Kidney epithelial cell (primary cell): Measurements from ENCODE around the gene DPM3. TPM values are rescaled to one million over a fixed set of nuclear protein-coding genes. Genes with fewer than 3 reads are reported as not detected.
A peak's percentile ranks its signal among the peaks of the same experiment; 100 is the strongest.
"Not testable (repeated sequence)": the region's sequence is repeated elsewhere in the genome, so short reads cannot be mapped to it uniquely, and the experiment has no call there.

Experiments used
- DNase-seq: peaks from one replicate; pipeline ENCODE4 v3.0.0-alpha.2; 2010; ENCODE audit warnings: low read depth
- H3K27me3 ChIP-seq: 2 replicates; pipeline ENCODE4 v1.6.0; 2011; ENCODE audit warnings: low read length; ENCODE audit not compliant: control insufficient read depth, insufficient read depth
- H3K36me3 ChIP-seq: 2 replicates; pipeline ENCODE4 v1.5.1; 2011; ENCODE audit warnings: low read length; ENCODE audit not compliant: control insufficient read depth, insufficient read depth
- H3K4me3 ChIP-seq: 2 replicates; pipeline ENCODE4 v1.5.1; 2011; ENCODE audit warnings: low read depth, mild to moderate bottlenecking, control low read depth, low read length
- CTCF ChIP-seq: IDR thresholded peaks from 2 replicates; pipeline ENCODE4 v1.5.1; 2011; ENCODE audit warnings: mild to moderate bottlenecking, moderate library complexity, low read length, control low read depth, inconsistent platforms; ENCODE audit not compliant: insufficient read depth, poor library complexity, severe bottlenecking
- total RNA-seq: library from RNA; depleted of rRNA; stranded (reverse); fragments of >200 nt; gene quantifications from 2 replicates; pipeline ENCODE4 v1.2.3, GENCODE V29; 2015

The DPM3 gene, protein sequence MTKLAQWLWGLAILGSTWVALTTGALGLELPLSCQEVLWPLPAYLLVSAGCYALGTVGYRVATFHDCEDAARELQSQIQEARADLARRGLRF
- 36.4 and 74.9 TPM in 2 replicates for total RNA-seq

GRCh38 chr1:155139895-155140629 is at the start of gene DPM3:
Gene DPM3 (minus strand): TSS chr1:155140531. CDS start chr1:155140240, 291 bp downstream.
- DNase-seq, result no peak
- no peak for TF ChIP-seq CTCF
- Histone ChIP-seq H3K4me3 (peak within 1 kb of the TSS; percentile 84), H3K36me3 (no peaks in the 10 kb centered on the region), H3K27me3 (no peaks in the 10 kb centered on the region)

DNA sequence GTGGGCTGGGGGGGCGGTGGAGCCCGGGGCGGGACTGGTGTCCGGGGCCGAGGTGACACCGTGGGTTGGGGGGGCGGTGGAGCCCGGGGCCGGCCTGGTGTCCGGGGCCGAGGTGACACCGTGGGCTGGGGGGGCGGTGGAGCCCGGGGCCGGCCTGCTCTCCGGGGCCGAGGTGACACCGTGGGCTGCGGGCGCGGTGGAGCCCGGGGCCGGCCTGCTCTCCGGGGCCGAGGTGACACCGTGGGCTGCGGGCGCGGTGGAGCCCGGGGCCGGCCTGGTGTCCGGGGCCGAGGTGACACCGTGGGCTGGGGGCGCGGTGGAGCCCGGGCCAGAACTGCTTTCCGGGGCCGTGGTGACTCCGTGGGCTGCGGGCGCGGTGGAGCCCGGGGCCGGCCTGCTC is 49.6 kb upstream of the DPM3 start:
- not testable (repeated sequence) for H3K27me3 ChIP-seq, DNase-seq, H3K36me3 ChIP-seq, H3K4me3 ChIP-seq

DNA sequence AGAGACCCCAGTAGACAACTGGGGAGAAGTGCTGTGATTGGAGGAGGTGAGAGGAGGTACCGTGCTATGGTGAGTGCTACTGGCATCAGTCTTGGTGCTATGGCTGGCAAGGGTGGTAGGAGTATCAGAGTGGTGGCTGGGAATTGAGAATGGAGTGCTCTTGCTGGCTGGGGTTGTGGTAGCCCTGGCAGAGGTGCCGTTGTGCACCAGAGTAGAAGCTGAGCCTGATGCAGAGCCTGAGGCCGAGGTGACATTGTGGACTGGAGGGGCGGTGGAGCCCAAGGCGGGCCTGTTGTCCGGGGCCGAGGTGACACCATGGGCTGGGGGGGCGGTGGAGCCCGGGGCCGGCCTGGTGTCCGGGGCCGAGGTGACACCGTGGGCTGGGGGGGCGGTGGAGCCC is 47.9 kb upstream of the DPM3 start:
- Histone ChIP-seq H3K36me3 (peaks cover 1% of the 10 kb centered on the region), H3K4me3 (no peak overlapping the region), H3K27me3 (no peaks in the 10 kb centered on the region)
- no peak for DNase-seq
- TF ChIP-seq CTCF, result no peak

DNA sequence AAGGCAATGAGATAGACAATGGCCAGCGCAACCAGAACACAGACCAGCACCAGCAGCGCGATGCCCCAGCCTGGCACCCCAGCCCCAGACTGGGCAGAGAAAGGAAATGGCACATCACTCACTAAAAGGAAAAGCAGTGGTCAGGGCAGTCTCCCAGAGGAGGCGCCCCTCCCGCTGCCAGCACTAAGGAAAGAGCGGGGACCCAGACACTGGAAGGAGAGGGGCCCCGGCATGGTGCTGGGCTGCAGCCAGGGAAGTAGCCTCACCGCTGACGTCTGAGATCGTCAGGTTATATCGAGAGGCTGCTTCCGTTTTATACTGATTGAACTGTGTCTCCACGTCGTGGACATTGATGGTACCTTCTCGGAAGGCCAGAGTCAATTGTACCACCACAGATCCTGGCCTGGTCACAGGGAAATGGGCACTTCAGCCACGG is 47.1 kb upstream of the DPM3 start:
- H3K36me3 ChIP-seq, result peaks cover 1% of the 10 kb centered on the region
- TF ChIP-seq CTCF, result no peak
- no peak overlapping the region for H3K4me3 ChIP-seq
- DNase-seq, result no peak
- H3K27me3 ChIP-seq, result no peaks in the 10 kb centered on the region

DNA sequence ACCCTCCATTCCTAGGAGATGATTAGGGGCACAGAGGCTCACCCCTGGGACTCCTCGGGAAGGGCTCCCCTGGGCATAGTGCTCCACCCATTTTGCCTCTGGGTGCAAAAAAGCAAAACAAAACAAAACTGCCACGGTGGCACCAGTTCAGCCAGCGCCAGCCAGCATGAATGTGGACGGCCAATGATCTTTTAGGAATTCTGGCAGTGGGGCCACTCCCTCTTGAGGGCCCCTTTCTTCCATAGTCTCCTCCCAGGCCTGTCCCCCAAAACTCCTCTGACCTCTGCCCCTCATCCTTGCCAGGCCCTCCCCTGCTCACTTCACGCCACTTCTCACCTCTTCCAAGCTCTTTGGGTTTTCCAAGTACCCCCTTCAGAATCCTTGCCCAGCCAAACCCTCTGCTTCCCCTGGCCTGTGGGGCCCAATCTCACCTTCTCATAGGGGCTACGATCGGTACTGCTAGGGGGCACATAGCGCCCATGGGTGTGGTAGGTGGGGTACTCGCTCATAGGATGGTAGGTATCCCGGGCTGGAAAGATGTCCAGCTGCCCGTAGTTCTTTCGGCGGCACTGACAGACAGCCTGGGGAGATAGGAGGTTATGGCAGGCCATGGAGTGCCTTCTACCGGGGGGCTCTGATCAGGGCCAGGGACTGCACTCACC is 46.6 kb upstream of the DPM3 start:
- Histone ChIP-seq H3K4me3 (no peak overlapping the region), H3K27me3 (no peaks in the 10 kb centered on the region), H3K36me3 (peaks cover 3% of the 10 kb centered on the region)
- no peak for TF ChIP-seq CTCF
- DNase-seq, result no peak

DNA sequence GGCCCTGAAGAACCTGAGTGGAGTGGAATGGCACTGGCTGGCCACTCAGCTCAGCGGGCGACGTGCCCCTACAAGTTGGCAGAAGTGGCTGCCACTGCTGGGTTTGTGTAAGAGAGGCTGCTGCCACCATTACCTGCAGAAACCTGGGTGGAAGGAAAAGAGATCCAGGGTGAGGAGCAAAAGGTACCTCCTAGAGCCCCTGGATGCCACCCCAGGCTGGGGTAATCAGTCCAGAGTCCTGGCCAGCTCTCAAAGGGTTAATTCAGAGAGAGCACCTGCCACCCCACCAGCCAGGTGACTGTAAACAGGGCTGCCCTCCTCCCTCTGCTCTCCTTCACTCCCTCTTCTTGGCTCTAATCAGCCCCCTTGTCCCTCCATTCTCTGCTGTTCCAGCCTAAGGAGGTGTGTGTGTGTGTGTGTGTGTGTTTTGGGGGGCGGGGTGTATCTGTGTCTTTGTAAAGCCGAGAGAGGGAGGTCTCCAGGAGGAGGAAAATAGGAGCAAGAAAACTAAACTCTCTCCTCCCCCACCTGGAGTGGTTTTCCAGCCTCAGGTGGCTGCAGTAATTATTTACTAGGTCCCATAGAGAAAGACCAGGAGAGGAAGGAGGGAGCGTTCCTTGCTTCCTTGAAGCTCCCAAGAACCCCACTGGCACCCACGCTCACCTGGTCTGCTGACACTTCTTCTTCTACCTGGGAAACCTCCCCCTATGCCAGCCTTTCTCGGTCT is 45.9 kb upstream of the DPM3 start:
- H3K36me3 ChIP-seq, result peaks cover 3% of the 10 kb centered on the region

More for the DNA sequence above, 45.9 kb upstream of the DPM3 start:
- Histone ChIP-seq H3K27me3 (no peaks in the 10 kb centered on the region), H3K4me3 (no peak overlapping the region)
- no peak for DNase-seq
- TF ChIP-seq CTCF, result no peak
